ENCODE data around the gene IL1A. TPM values are rescaled to one million over a fixed set of nuclear protein-coding genes. Genes with fewer than 3 reads are reported as not detected.

IL1A gene
- total RNA-seq, 2 experiments from 2014 or later = not detected

- Mint-ChIP-seq H3K36me3 (peaks cover 68% of the 10 kb centered on the region), H3K4me3 (no peak overlapping the region), H3K9me3 (peaks cover 3% of the 10 kb centered on the region), H3K27ac (no peak overlapping the region), H3K4me1 (peaks cover 30% of the 10 kb centered on the region), H3K27me3 (no peaks in the 10 kb centered on the region)
- no peak for ATAC-seq (ENCODE audit: low read depth)
- POLR2A ChIA-PET = interaction anchor here (0.6 kb wide), 1 partner anchor 198 kb away, joined by 3 read pairs; no protein-coding TSS in a partner anchor
- DNase-seq = no peak
Measured at GRCh38 chr2:112756207-112756606, 28.1 kb downstream of the IL1A start.

GRCh38 chr2:112755444-112755843, 28.8 kb downstream of the IL1A start:
- Mint-ChIP-seq H3K9me3 (peaks cover 3% of the 10 kb centered on the region), H3K4me3 (no peak overlapping the region), H3K4me1 (peaks cover 30% of the 10 kb centered on the region), H3K36me3 (peaks cover 66% of the 10 kb centered on the region), H3K27me3 (no peaks in the 10 kb centered on the region), H3K27ac (no peak overlapping the region)
- DNase-seq (no peak), ATAC-seq (ENCODE audit: low read depth) (no peak)
- POLR2A ChIA-PET = interaction anchor here (0.6 to 1.1 kb wide), 3 partner anchors 8 to 199 kb away, joined by 3 read pairs; no protein-coding TSS in a partner anchor

GRCh38 chr2:112754564-112754963, 29.7 kb downstream of the IL1A start:
- POLR2A ChIA-PET = interaction anchor here (1.1 kb wide), 1 partner anchor 187 kb away, joined by 3 read pairs; no protein-coding TSS in a partner anchor
- DNase-seq (no peak), ATAC-seq (ENCODE audit: low read depth) (no peak)
- Mint-ChIP-seq H3K27me3 (no peaks in the 10 kb centered on the region), H3K4me3 (no peak overlapping the region), H3K27ac (peak overlapping the region; percentile 26), H3K9me3 (peaks cover 3% of the 10 kb centered on the region), H3K36me3 (peaks cover 73% of the 10 kb centered on the region), H3K4me1 (peaks cover 37% of the 10 kb centered on the region)

- no peak for DNase-seq
- Mint-ChIP-seq H3K27me3 (no peaks in the 10 kb centered on the region), H3K9me3 (peaks cover 3% of the 10 kb centered on the region), H3K4me3 (no peak overlapping the region), H3K27ac (no peak overlapping the region), H3K4me1 (peaks cover 33% of the 10 kb centered on the region), H3K36me3 (peaks cover 62% of the 10 kb centered on the region)
- no peak for ATAC-seq (ENCODE audit: low read depth)
- POLR2A ChIA-PET = no interaction called here
Measured at GRCh38 chr2:112752667-112753066, 31.6 kb downstream of the IL1A start.

GRCh38 chr2:112751451-112752197, 32.7 kb downstream of the IL1A start:
- Mint-ChIP-seq H3K27ac (peak overlapping the region; percentile 19), H3K27me3 (no peaks in the 10 kb centered on the region), H3K4me1 (peaks cover 32% of the 10 kb centered on the region), H3K36me3 (peaks cover 58% of the 10 kb centered on the region), H3K4me3 (no peak overlapping the region), H3K9me3 (peaks cover 3% of the 10 kb centered on the region)
- DNase-seq (no peak), ATAC-seq (ENCODE audit: low read depth) (no peak)
- POLR2A ChIA-PET = no interaction called here

DNA sequence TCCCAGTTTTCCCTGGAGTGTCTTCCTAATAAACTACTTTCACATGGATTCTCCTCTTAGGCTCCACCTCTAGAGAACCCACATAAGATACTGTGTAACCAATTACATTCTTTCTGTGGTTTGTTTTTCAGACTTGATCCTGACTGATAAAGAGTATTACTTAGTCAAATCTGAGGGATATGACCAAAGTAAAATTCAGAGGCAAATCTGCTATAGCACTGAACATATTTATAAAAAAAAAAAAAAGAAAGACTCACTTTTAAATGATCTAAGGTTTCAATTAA, 33.8 kb downstream of the IL1A start:
- POLR2A ChIA-PET = interaction anchor here (0.6 to 0.7 kb wide), 2 partner anchors 14 to 136 kb away, joined by 3 read pairs; no protein-coding TSS in a partner anchor
- H3K4me1 Mint-ChIP-seq = peaks cover 31% of the 10 kb centered on the region
- no peak overlapping the region for H3K4me3 Mint-ChIP-seq
- no peaks in the 10 kb centered on the region for H3K27me3 Mint-ChIP-seq
- peaks cover 3% of the 10 kb centered on the region for H3K9me3 Mint-ChIP-seq
- peaks cover 54% of the 10 kb centered on the region for H3K36me3 Mint-ChIP-seq
- no peak for DNase-seq
- no peak for ATAC-seq (ENCODE audit: low read depth)
- peak overlapping the region; percentile 11 for H3K27ac Mint-ChIP-seq

- peaks cover 49% of the 10 kb centered on the region for H3K36me3 Mint-ChIP-seq
- H3K4me3 Mint-ChIP-seq = no peak overlapping the region
Measured at GRCh38 chr2:112749755-112750559, 34.3 kb downstream of the IL1A start.

DNA sequence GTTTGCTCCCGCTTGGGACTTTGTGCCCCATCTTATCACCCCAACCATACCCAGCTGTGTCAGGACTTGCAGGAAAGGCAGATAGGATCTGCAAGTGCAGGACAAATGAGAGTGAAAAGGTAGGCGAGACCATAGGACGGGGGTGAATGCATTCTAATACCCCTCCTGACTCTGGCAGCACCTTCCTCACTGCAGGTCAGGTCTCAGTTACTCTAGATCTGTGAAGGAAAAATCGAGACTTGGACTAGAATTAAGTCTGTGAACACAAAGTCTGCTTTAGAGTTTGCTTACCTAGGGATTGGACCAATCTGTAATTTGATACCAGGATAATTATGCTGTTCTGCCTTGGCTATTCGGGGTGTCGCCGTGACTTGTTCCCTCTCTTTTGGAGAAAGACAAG, 43.8 kb downstream of the IL1A start:
- DNase-seq (no peak), ATAC-seq (ENCODE audit: low read depth) (no peak)
- no peaks in the 10 kb centered on the region for H3K4me1 Mint-ChIP-seq
- POLR2A ChIA-PET = interaction anchor here (0.9 kb wide), 1 partner anchor 9 kb away, joined by 3 read pairs; no protein-coding TSS in a partner anchor
- no peaks in the 10 kb centered on the region for H3K9me3 Mint-ChIP-seq
- H3K4me3 Mint-ChIP-seq = no peak overlapping the region
- H3K27me3 Mint-ChIP-seq = no peaks in the 10 kb centered on the region
- peaks cover 48% of the 10 kb centered on the region for H3K36me3 Mint-ChIP-seq
- H3K27ac Mint-ChIP-seq = no peak overlapping the region

More at GRCh38 chr2:112749755-112750559, 34.3 kb downstream of the IL1A start:
- Mint-ChIP-seq H3K27ac (peak overlapping the region; percentile 66), H3K27me3 (no peaks in the 10 kb centered on the region), H3K9me3 (peaks cover 3% of the 10 kb centered on the region), H3K4me1 (peaks cover 27% of the 10 kb centered on the region)
- DNase-seq = peak; percentile 87
- ATAC-seq (ENCODE audit: low read depth) = peak; percentile 84
- POLR2A ChIA-PET = interaction anchor here (0.6 to 1.7 kb wide), 5 partner anchors 10 to 192 kb away, joined by 3 to 13 read pairs (median 4); no protein-coding TSS in a partner anchor

DNA sequence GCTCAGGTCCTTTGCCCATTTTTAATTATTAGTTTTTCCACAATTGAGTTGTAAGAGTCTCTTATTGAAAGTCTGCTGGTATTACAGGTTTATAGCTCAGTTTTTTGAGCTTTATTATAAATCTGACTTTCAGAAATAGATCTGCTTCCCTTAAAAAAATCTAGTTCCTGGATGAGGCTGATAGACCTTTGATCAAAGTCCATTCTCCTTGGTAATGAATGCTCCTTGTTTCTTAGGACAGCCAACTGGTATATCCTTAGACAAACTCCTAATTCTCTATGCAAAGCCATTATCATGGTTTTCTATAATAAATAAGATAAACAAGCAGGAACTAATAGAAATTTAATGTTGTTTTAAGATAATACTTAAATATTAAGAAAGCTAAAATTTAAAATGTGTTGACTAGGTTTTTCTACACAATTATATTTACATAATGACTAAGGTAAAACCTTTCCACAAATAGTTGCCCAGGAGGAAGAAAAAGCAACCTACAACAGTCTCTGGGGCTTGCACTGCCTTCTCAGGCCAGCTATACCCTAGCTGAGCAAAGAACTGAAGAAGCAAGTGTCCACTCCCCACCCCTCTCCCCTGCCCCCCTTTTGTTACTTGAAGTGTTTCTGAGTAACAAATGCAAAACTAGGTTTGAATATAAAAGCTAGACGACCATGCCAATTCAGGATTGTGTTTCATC, 46.6 kb downstream of the IL1A start:
- DNase-seq = no peak
- Mint-ChIP-seq H3K4me3 (no peak overlapping the region), H3K27me3 (no peaks in the 10 kb centered on the region), H3K4me1 (no peaks in the 10 kb centered on the region), H3K9me3 (no peaks in the 10 kb centered on the region), H3K36me3 (peaks cover 38% of the 10 kb centered on the region), H3K27ac (no peak overlapping the region)
- no peak for ATAC-seq (ENCODE audit: low read depth)
- POLR2A ChIA-PET = no interaction called here

- POLR2A ChIA-PET = no interaction called here
Measured at GRCh38 chr2:112733871-112734270, 50.4 kb downstream of the IL1A start.

DNA sequence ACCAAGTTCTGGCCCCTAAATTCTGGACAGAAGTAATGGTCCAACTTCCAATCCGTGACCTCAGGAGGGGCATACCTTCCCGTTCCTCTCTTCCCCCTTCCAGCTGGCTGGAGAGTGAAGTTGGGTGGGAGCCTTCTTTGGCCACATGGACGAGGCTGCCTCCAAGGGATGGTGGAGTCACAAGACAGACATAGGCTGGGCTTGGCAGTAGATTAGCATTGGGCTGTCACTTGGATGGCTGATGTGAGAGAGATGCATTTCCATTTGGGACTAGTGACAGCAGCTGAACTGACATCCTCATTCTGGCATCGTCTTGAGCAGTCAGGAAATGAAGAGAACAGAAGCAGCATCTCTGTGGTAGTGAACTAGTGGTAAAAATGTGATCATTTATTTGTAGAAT, 50.8 kb downstream of the IL1A start:
- ATAC-seq (ENCODE audit: low read depth) (no peak), DNase-seq (no peak)
- no peaks in the 10 kb centered on the region for H3K4me1 Mint-ChIP-seq
- H3K27me3 Mint-ChIP-seq = peaks cover 9% of the 10 kb centered on the region
- no peak overlapping the region for H3K27ac Mint-ChIP-seq
- H3K9me3 Mint-ChIP-seq = no peaks in the 10 kb centered on the region
- no peak overlapping the region for H3K4me3 Mint-ChIP-seq
- peaks cover 11% of the 10 kb centered on the region for H3K36me3 Mint-ChIP-seq
- POLR2A ChIA-PET = no interaction called here

More at GRCh38 chr2:112733871-112734270, 50.4 kb downstream of the IL1A start:
- Mint-ChIP-seq H3K36me3 (peaks cover 13% of the 10 kb centered on the region), H3K27me3 (peaks cover 6% of the 10 kb centered on the region), H3K9me3 (no peaks in the 10 kb centered on the region), H3K4me3 (no peak overlapping the region), H3K27ac (no peak overlapping the region), H3K4me1 (no peaks in the 10 kb centered on the region)
- DNase-seq = no peak
- no peak for ATAC-seq (ENCODE audit: low read depth)

- POLR2A ChIA-PET = no interaction called here
- no peak overlapping the region for H3K4me3 Mint-ChIP-seq
- H3K9me3 Mint-ChIP-seq = no peaks in the 10 kb centered on the region
- no peak overlapping the region for H3K27ac Mint-ChIP-seq
- H3K27me3 Mint-ChIP-seq = peaks cover 14% of the 10 kb centered on the region
- ATAC-seq (ENCODE audit: low read depth) (no peak), DNase-seq (no peak)
- H3K4me1 Mint-ChIP-seq = peaks cover 1% of the 10 kb centered on the region
- peaks cover 1% of the 10 kb centered on the region for H3K36me3 Mint-ChIP-seq
Measured at GRCh38 chr2:112731479-112731878, 52.8 kb downstream of the IL1A start.

DNA sequence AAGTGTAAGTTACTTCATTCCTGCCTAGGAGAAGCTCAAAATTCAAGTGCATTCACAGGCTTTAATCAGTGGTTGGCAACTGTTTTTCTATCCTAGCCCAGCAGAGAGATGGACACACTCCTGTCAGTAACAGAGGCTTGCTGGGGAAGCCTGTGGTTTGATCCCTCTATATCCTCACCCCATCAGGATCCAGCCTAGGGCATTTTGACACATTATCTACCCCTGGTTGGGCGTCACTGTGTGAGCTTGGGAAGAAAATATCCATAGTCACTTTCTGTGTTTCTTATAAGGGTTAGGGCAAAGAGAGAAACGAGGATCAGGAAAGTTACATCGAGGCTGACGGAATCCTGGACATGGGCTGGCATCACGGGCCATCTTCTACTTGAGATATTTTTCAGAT, 53.5 kb downstream of the IL1A start:
- POLR2A ChIA-PET = no interaction called here
- Mint-ChIP-seq H3K27me3 (peaks cover 14% of the 10 kb centered on the region), H3K4me1 (peaks cover 1% of the 10 kb centered on the region), H3K27ac (no peak overlapping the region), H3K36me3 (no peaks in the 10 kb centered on the region), H3K4me3 (no peak overlapping the region), H3K9me3 (no peaks in the 10 kb centered on the region)
- no peak for ATAC-seq (ENCODE audit: low read depth)
- no peak for DNase-seq

All from activated naive CD8-positive, alpha-beta T cell treated with anti-CD3 and anti-CD28 coated beads, Interleukin-2, amount 10 ng/mL, durations not matched to agents 7 days and 5 days (primary cell).